ENCODE measurements around the gene ITLN2. TPM values are rescaled to one million over a fixed set of nuclear protein-coding genes. Genes with fewer than 3 reads are reported as not detected.

Gene ITLN2
- total RNA-seq, 1 experiment from 2014 or later, result 2.4 TPM

- Histone ChIP-seq H2BK20ac (ENCODE audit: low read depth, low read length, poor library complexity, severe bottlenecking) (no peak overlapping the region), H3K27me3 (ENCODE audit: insufficient read depth, low read length) (no peaks in the 10 kb centered on the region), H3K79me1 (ENCODE audit: insufficient read depth, low read depth, low read length, poor library complexity, severe bottlenecking) (no peaks in the 10 kb centered on the region), H2AK5ac (ENCODE audit: insufficient read length, low read length) (no peak overlapping the region), H3K4ac (ENCODE audit: low read depth, low read length) (no peak overlapping the region), H3K9me3 (ENCODE audit: control insufficient read depth, low read depth, low read length) (no peaks in the 10 kb centered on the region), H3K23me2 (ENCODE audit: insufficient read length, low read depth, low read length, poor library complexity, severe bottlenecking) (no peaks in the 10 kb centered on the region), H2BK12ac (ENCODE audit: insufficient read length, low read depth, low read length) (no peak overlapping the region), H4K20me1 (ENCODE audit: control insufficient read depth, insufficient read depth, insufficient read length) (no peaks in the 10 kb centered on the region), H3K4me2 (ENCODE audit: insufficient read depth, insufficient read length, low read length) (no peak overlapping the region), H3K4me1 (ENCODE audit: insufficient read depth, low read length) (no peaks in the 10 kb centered on the region), H2BK120ac (ENCODE audit: low read depth, low read length, poor library complexity, severe bottlenecking) (no peak overlapping the region), H2AFZ (ENCODE audit: low read length) (no peak overlapping the region), H4K8ac (replicated peaks; ENCODE audit: insufficient read length, low read depth, low read length) (no peak overlapping the region), H4K91ac (ENCODE audit: insufficient read length, low read depth, low read length) (no peak overlapping the region), H3K23ac (ENCODE audit: insufficient read length, low read depth, low read length) (no peak overlapping the region), H3K18ac (ENCODE audit: insufficient read length, low read depth, low read length) (no peak overlapping the region), H3K14ac (ENCODE audit: insufficient read depth, low read length) (no peak overlapping the region; the same call in 1 of the 2 replicates), H3K79me2 (ENCODE audit: insufficient read depth, low read length) (no peaks in the 10 kb centered on the region), H3K56ac (ENCODE audit: insufficient read length, low read depth, low read length) (no peak overlapping the region), H4K5ac (ENCODE audit: insufficient read length, low read depth, low read length) (no peak overlapping the region), H2BK5ac (ENCODE audit: insufficient read length, low read length) (no peak overlapping the region), H3K9ac (ENCODE audit: extremely low read depth, insufficient read length, low read length) (no peak overlapping the region), H2BK15ac (ENCODE audit: low read depth, low read length) (no peak overlapping the region), H3T11ph (ENCODE audit: low read length) (no peak overlapping the region), H3K27ac (ENCODE audit: insufficient read length, low read depth, low read length) (no peak overlapping the region)
- TF ChIP-seq, protein P1, sequence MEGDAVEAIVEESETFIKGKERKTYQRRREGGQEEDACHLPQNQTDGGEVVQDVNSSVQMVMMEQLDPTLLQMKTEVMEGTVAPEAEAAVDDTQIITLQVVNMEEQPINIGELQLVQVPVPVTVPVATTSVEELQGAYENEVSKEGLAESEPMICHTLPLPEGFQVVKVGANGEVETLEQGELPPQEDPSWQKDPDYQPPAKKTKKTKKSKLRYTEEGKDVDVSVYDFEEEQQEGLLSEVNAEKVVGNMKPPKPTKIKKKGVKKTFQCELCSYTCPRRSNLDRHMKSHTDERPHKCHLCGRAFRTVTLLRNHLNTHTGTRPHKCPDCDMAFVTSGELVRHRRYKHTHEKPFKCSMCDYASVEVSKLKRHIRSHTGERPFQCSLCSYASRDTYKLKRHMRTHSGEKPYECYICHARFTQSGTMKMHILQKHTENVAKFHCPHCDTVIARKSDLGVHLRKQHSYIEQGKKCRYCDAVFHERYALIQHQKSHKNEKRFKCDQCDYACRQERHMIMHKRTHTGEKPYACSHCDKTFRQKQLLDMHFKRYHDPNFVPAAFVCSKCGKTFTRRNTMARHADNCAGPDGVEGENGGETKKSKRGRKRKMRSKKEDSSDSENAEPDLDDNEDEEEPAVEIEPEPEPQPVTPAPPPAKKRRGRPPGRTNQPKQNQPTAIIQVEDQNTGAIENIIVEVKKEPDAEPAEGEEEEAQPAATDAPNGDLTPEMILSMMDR (conservative IDR thresholded peaks at IDR 0.05), result no peak
- DNase-seq, result no peak
- no peaks in the 10 kb centered on the region for H3K27me3 Mint-ChIP-seq (ENCODE audit: low read depth)
- H3K36me3 Mint-ChIP-seq (ENCODE audit: insufficient read depth in 1 of 3, low read depth in 3 of 3), result no peaks in the 10 kb centered on the region
- H3K4me1 Mint-ChIP-seq, result peaks cover 8 to 14% of the 10 kb centered on the region in 2 experiments
- WGBS (ENCODE audit: extremely low coverage, insufficient read length, low lambda C conversion rate), result no CpG with 5 or more reads among the region's 4 CpGs
- no peak overlapping the region for H3K27ac Mint-ChIP-seq
- H3K9me3 Mint-ChIP-seq, result no peaks in the 10 kb centered on the region
- H3K4me3 Mint-ChIP-seq, result no peak overlapping the region
These were observed 8.9 kb upstream of the ITLN2 start for GRCh38 chr1:160963521-160963920.
